Hepatocyte (in vitro differentiated cells): Measurements from ENCODE around the gene PISD. TPM values are rescaled to one million over a fixed set of nuclear protein-coding genes. Genes with fewer than 3 reads are reported as not detected.
"Not testable (repeated sequence)": the region's sequence is repeated elsewhere in the genome, so short reads cannot be mapped to it uniquely, and the experiment has no call there.

Experiments
- DNase-seq: peaks from one replicate; pipeline ENCODE4 v3.0.0-alpha.2; 2016; ENCODE audit warnings: low spot score
- H2AFZ ChIP-seq: fragments of 200-600 bp; sonication (generic); 2 replicates; pipeline ENCODE4 v1.6.0; 2016; ENCODE audit warnings: antibody characterized with exemption, mild to moderate bottlenecking
- H3K27ac ChIP-seq: fragments of 200-600 bp; sonication (generic); 2 replicates; pipeline ENCODE4 v1.5.1; 2016; ENCODE audit warnings: mild to moderate bottlenecking
- H3K27me3 ChIP-seq: fragments of 200-600 bp; sonication (generic); 2 replicates; pipeline ENCODE4 v1.6.1; 2016
- H3K36me3 ChIP-seq: fragments of 200-600 bp; sonication (generic); replicated peaks from 2 replicates; pipeline ENCODE4 v1.5.1; 2016; ENCODE audit warnings: low read depth; ENCODE audit not compliant: insufficient read depth
- H3K4me1 ChIP-seq: fragments of 200-600 bp; sonication (generic); 2 replicates; pipeline ENCODE4 v1.5.1; 2016; ENCODE audit warnings: mild to moderate bottlenecking, moderate library complexity; ENCODE audit not compliant: insufficient read depth
- H3K4me2 ChIP-seq: fragments of 200-600 bp; sonication (generic); 2 replicates; pipeline ENCODE4 v1.6.0; 2016
- H3K4me3 ChIP-seq: fragments of 200-600 bp; sonication (generic); 2 replicates; pipeline ENCODE4 v1.5.1; 2016; ENCODE audit warnings: mild to moderate bottlenecking
- H3K79me2 ChIP-seq: fragments of 200-600 bp; sonication (generic); 2 replicates; pipeline ENCODE4 v1.6.0; 2017; ENCODE audit warnings: mild to moderate bottlenecking
- H3K9me2 ChIP-seq: fragments of 200-600 bp; sonication (generic); replicated peaks from 2 replicates; pipeline ENCODE4 v1.6.0; 2017; ENCODE audit warnings: mild to moderate bottlenecking; ENCODE audit not compliant: insufficient read depth
- H3K9me3 ChIP-seq: fragments of 200-600 bp; sonication (generic); 2 replicates; pipeline ENCODE4 v1.5.1; 2016; ENCODE audit warnings: low read depth, mild to moderate bottlenecking
- H4K20me1 ChIP-seq: fragments of 200-600 bp; sonication (generic); 2 replicates; pipeline ENCODE4 v1.6.0; 2016; ENCODE audit warnings: mild to moderate bottlenecking; ENCODE audit not compliant: insufficient read depth, poor library complexity, severe bottlenecking
- EZH2 ChIP-seq: fragments of 200-600 bp; sonication (generic); IDR thresholded peaks from 2 replicates; pipeline ENCODE4 v1.6.1; 2016; ENCODE audit warnings: antibody characterized with exemption, mild to moderate bottlenecking, borderline replicate concordance
- EZH2phosphoT487 ChIP-seq: fragments of 200-600 bp; sonication (generic); IDR thresholded peaks from one replicate; pipeline ENCODE4 v1.6.1; 2018; ENCODE audit warnings: antibody characterized with exemption, mild to moderate bottlenecking, low read depth, moderate library complexity; ENCODE audit not compliant: unreplicated experiment, severe bottlenecking
- WGBS: methylation state at CpG from one replicate; pipeline ENCODE4 v1.1.6; 2016; ENCODE audit warnings: low lambda C conversion rate; ENCODE audit errors: missing lambda C conversion rate; 5-methylcytosine and 5-hydroxymethylcytosine counted together
- polyA plus RNA-seq: library from polyadenylated mRNA; unstranded; fragments of >200 nt; fragmentation: Nextera tagmentation; extraction: Ambion mirVana; gene quantifications from 2 replicates; pipeline ENCODE4 v1.2.1, GENCODE V29; 2016
- total RNA-seq: library from RNA; depleted of rRNA; stranded (reverse); fragments of >200 nt; gene quantifications from 2 replicates; pipeline ENCODE4 v1.2.3, GENCODE V29; 2014
- TF ChIP-seq, protein P1 (sequence below): fragments of 200-600 bp; sonication (generic); IDR thresholded peaks from 2 replicates; pipeline ENCODE4 v1.5.1; 2016; ENCODE audit warnings: antibody characterized with exemption, mild to moderate bottlenecking; ENCODE audit not compliant: poor library complexity

The PISD gene
- total and polyA plus RNA-seq, 2 experiments from 2014 or later: 46.2 to 62.9 TPM

DNA sequence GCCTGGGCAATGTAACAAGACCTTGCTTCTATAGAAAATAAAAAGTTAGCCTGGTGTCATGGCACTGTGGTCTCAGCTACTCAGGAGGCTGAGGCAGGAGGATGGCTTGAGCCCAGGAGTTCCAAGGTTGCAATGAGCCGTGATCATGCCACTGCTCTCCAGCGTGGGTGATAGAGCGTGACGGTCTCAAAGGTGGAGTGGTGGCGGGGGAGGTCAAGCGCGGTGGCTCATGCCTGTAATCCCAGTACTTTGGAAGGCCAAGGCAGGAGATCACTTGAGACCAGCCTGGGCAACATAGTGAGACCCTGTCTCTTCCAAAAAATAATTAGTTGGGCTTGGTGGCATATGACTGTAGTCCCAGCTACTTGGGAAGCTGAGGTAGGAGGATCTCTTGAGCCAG lies 16.7 kb upstream of the PISD start:
- no peak overlapping the region for H3K4me3 ChIP-seq
- WGBS: 96% methylated on average over 7 of the region's 7 CpGs
- TF ChIP-seq, protein P1, sequence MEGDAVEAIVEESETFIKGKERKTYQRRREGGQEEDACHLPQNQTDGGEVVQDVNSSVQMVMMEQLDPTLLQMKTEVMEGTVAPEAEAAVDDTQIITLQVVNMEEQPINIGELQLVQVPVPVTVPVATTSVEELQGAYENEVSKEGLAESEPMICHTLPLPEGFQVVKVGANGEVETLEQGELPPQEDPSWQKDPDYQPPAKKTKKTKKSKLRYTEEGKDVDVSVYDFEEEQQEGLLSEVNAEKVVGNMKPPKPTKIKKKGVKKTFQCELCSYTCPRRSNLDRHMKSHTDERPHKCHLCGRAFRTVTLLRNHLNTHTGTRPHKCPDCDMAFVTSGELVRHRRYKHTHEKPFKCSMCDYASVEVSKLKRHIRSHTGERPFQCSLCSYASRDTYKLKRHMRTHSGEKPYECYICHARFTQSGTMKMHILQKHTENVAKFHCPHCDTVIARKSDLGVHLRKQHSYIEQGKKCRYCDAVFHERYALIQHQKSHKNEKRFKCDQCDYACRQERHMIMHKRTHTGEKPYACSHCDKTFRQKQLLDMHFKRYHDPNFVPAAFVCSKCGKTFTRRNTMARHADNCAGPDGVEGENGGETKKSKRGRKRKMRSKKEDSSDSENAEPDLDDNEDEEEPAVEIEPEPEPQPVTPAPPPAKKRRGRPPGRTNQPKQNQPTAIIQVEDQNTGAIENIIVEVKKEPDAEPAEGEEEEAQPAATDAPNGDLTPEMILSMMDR: no peak
- TF ChIP-seq EZH2phosphoT487 (no peak), EZH2 (no peak)
- no peaks in the 10 kb centered on the region for H3K36me3 ChIP-seq
- H3K4me1 ChIP-seq: no peaks in the 10 kb centered on the region
- H3K27ac ChIP-seq: no peak overlapping the region
- no peaks in the 10 kb centered on the region for H3K9me2 ChIP-seq
- no peaks in the 10 kb centered on the region for H3K27me3 ChIP-seq
- H3K9me3 ChIP-seq: no peaks in the 10 kb centered on the region
- DNase-seq: no peak
- no peaks in the 10 kb centered on the region for H4K20me1 ChIP-seq
- H3K79me2 ChIP-seq: no peaks in the 10 kb centered on the region
- no peak overlapping the region for H2AFZ ChIP-seq
- no peak overlapping the region for H3K4me2 ChIP-seq

DNA sequence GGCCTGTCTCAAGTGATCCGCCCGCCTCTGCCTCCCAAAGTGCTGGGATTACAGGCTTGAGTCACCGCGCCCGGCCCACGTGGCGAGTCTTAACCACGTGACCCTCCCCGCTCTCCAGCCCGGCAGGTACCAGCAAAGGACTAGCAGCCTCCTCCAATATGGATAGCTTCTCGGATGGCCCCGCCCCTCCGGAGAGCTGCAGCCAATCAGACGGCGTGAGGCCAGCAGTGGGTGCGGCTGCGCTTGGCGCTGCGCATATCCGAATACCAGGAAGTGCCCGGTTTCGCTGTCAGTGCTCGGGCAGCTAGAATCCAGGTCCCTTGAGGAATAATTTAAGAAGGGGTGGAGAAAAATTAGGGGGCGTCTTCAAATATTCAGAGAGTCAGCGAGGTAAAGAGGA lies 14.7 kb upstream of the PISD start:
- Histone ChIP-seq H3K9me3 (no peaks in the 10 kb centered on the region), H4K20me1 (no peaks in the 10 kb centered on the region), H3K4me2 (peak overlapping the region; percentile 77), H3K27me3 (no peaks in the 10 kb centered on the region), H3K27ac (peak overlapping the region; percentile 15), H3K4me3 (peak overlapping the region; percentile 21), H3K4me1 (no peaks in the 10 kb centered on the region), H3K79me2 (no peaks in the 10 kb centered on the region), H3K9me2 (no peaks in the 10 kb centered on the region), H2AFZ (peak overlapping the region; percentile 71), H3K36me3 (no peaks in the 10 kb centered on the region)
- WGBS: 6% methylated on average over 25 of the region's 25 CpGs
- peak; percentile 94 for DNase-seq
- TF ChIP-seq EZH2 (no peak), EZH2phosphoT487 (no peak)
- TF ChIP-seq, protein P1: no peak

DNA sequence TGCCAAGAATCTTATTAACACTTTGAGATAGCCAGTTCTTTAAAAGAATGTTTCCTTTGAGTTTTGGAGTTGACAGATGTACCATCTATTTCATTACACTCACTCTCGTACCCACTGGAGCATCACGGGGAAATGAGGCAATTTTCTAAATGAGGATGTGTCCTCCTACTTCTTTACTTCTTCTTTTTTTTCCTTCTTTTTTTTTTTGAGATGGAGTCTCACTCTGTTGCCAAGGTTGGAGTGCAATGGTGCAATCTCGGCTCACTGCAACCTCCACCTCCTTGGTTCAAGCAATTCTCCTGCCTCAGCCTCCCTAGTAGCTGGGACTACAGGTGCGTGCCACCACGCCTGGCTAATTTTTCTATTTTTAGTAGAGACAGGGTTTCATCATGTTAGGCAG lies 12.2 kb upstream of the PISD start:
- H3K4me1 ChIP-seq, H3K4me2 ChIP-seq, H4K20me1 ChIP-seq, H3K4me3 ChIP-seq, H3K79me2 ChIP-seq, H3K36me3 ChIP-seq, H2AFZ ChIP-seq, DNase-seq, H3K27ac ChIP-seq, H3K9me2 ChIP-seq, H3K9me3 ChIP-seq, H3K27me3 ChIP-seq: not testable (repeated sequence)
- WGBS: 94% methylated on average over 5 of the region's 5 CpGs

DNA sequence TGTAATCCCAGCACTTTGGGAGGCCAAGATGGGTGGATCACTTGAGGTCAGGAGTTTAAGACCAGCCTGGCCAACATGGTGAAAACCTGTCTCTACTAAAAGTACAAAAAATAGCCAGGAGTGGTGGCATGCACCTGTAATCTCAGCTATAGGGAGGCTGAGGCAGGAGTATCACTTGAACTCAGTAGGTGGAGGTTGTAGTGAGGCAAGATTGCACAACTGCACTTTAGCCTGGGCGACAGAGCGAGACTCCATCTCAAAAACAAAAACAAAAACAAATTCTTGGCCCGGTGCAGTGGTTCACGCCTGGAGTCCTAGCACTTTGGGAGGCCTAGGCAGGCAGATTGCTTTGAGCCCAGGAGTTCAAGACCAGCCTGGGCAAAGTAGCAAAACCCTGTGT lies 6.8 kb upstream of the PISD start:
- not testable (repeated sequence) for H3K9me3 ChIP-seq, H3K27ac ChIP-seq, H3K4me3 ChIP-seq, H3K4me2 ChIP-seq, H3K36me3 ChIP-seq, H3K79me2 ChIP-seq, H3K27me3 ChIP-seq, H2AFZ ChIP-seq, DNase-seq, H3K9me2 ChIP-seq, H3K4me1 ChIP-seq, H4K20me1 ChIP-seq
- 92% methylated on average over 4 of the region's 4 CpGs for WGBS

DNA sequence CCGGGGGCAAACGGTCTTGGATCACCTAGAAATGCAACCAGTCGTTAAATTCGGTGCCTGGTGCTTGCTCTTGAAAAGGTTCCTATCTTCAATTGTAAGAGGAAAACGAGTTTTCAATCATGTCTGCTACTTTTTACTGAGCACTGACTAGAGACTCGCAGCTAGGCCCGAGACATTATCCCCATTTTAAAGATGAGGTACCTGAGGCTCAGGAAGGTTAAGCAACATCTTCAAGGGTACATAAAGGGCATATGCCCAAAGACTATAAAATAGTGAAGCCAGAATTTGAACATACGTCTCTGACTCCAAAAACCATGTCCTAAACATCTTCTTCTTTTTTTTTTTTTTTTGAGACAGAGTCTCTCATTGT lies 638 bp upstream of the PISD start:
- Histone ChIP-seq H3K9me2 (no peaks in the 10 kb centered on the region), H3K36me3 (no peaks in the 10 kb centered on the region), H3K4me1 (no peaks in the 10 kb centered on the region), H3K4me3 (peak overlapping the region; percentile 21), H3K4me2 (peak overlapping the region; percentile 75), H3K79me2 (peaks cover 41% of the 10 kb centered on the region), H3K9me3 (no peaks in the 10 kb centered on the region), H4K20me1 (peaks cover 3% of the 10 kb centered on the region), H3K27me3 (no peaks in the 10 kb centered on the region), H3K27ac (peak overlapping the region; percentile 94), H2AFZ (peak overlapping the region; percentile 86)
- DNase-seq: no peak
- TF ChIP-seq, protein P1: no peak
- TF ChIP-seq EZH2 (no peak), EZH2phosphoT487 (no peak)
- WGBS: 73% methylated on average over 8 of the region's 8 CpGs

DNA sequence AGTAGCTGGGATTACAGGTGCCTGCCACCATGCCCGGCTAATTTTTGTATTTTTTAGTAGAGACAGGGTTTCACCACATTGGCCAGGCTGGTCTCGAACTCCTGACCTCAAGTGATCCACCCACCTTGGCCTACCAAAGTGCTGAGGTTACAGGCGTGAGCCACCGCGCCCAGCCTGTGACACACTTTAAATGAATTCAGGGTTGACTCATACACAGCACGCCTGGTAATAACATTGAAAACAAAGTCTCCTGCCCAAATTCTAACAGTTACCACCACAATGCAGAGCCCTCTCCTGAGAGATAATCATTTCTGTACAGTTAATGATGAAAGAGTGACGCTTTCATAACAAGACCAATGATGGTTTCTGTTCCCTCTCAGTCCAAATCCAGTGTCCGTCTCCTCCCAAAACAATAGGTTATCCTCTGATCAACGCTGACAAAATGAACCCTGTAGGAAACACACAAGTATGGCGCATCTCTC lies 1.1 kb downstream of the PISD start:
- H3K9me2 ChIP-seq, H3K4me1 ChIP-seq, H2AFZ ChIP-seq, H3K27me3 ChIP-seq, H4K20me1 ChIP-seq, H3K36me3 ChIP-seq, H3K9me3 ChIP-seq: not testable (repeated sequence)
- peak; percentile 34 for DNase-seq
- peaks cover 59% of the 10 kb centered on the region for H3K79me2 ChIP-seq
- peak overlapping the region; percentile 91 for H3K4me2 ChIP-seq
- whole genome bisulfite sequencing: 77% methylated on average over 10 of the region's 10 CpGs
- peak overlapping the region; percentile 84 for H3K4me3 ChIP-seq
- peak overlapping the region; percentile 94 for H3K27ac ChIP-seq
